ENCODE measurements around the gene SMIM17.

- TF ChIP-seq, protein P1, sequence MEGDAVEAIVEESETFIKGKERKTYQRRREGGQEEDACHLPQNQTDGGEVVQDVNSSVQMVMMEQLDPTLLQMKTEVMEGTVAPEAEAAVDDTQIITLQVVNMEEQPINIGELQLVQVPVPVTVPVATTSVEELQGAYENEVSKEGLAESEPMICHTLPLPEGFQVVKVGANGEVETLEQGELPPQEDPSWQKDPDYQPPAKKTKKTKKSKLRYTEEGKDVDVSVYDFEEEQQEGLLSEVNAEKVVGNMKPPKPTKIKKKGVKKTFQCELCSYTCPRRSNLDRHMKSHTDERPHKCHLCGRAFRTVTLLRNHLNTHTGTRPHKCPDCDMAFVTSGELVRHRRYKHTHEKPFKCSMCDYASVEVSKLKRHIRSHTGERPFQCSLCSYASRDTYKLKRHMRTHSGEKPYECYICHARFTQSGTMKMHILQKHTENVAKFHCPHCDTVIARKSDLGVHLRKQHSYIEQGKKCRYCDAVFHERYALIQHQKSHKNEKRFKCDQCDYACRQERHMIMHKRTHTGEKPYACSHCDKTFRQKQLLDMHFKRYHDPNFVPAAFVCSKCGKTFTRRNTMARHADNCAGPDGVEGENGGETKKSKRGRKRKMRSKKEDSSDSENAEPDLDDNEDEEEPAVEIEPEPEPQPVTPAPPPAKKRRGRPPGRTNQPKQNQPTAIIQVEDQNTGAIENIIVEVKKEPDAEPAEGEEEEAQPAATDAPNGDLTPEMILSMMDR (IDR thresholded peaks at IDR 0.05), result no peak
- TF ChIP-seq TAF1 (IDR thresholded peaks at IDR 0.05; ENCODE audit: borderline replicate concordance, low read depth, low read length) (no peak), USF2 (IDR thresholded peaks at IDR 0.05; ENCODE audit: borderline replicate concordance, low read depth, low read length) (no peak), EP300 (IDR thresholded peaks at IDR 0.05; ENCODE audit: borderline replicate concordance in 1 of 2, low read depth in 1 of 2, low read length in 1 of 2) (no peak), PBX3 (IDR thresholded peaks at IDR 0.05) (no peak), GATA2 (CRISPR knock-in tag; IDR thresholded peaks at IDR 0.05) (no peak), RAD21 (IDR thresholded peaks at IDR 0.05; ENCODE audit: low read length) (no peak), EZH2phosphoT487 (IDR thresholded peaks at IDR 0.05; ENCODE audit: borderline replicate concordance, low read depth) (no peak), YY1 (IDR thresholded peaks at IDR 0.05; ENCODE audit: low read depth) (no peak), SIN3A (IDR thresholded peaks at IDR 0.05; ENCODE audit: borderline replicate concordance, low read depth, low read length) (no peak)
- TF ChIP-seq, protein P2, sequence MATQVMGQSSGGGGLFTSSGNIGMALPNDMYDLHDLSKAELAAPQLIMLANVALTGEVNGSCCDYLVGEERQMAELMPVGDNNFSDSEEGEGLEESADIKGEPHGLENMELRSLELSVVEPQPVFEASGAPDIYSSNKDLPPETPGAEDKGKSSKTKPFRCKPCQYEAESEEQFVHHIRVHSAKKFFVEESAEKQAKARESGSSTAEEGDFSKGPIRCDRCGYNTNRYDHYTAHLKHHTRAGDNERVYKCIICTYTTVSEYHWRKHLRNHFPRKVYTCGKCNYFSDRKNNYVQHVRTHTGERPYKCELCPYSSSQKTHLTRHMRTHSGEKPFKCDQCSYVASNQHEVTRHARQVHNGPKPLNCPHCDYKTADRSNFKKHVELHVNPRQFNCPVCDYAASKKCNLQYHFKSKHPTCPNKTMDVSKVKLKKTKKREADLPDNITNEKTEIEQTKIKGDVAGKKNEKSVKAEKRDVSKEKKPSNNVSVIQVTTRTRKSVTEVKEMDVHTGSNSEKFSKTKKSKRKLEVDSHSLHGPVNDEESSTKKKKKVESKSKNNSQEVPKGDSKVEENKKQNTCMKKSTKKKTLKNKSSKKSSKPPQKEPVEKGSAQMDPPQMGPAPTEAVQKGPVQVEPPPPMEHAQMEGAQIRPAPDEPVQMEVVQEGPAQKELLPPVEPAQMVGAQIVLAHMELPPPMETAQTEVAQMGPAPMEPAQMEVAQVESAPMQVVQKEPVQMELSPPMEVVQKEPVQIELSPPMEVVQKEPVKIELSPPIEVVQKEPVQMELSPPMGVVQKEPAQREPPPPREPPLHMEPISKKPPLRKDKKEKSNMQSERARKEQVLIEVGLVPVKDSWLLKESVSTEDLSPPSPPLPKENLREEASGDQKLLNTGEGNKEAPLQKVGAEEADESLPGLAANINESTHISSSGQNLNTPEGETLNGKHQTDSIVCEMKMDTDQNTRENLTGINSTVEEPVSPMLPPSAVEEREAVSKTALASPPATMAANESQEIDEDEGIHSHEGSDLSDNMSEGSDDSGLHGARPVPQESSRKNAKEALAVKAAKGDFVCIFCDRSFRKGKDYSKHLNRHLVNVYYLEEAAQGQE (IDR thresholded peaks at IDR 0.05; ENCODE audit: low read depth, low read length), result no peak
- TF ChIP-seq, protein P3, sequence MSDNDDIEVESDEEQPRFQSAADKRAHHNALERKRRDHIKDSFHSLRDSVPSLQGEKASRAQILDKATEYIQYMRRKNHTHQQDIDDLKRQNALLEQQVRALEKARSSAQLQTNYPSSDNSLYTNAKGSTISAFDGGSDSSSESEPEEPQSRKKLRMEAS (IDR thresholded peaks at IDR 0.05; ENCODE audit: low read depth), result no peak
- TF ChIP-seq, protein P4, sequence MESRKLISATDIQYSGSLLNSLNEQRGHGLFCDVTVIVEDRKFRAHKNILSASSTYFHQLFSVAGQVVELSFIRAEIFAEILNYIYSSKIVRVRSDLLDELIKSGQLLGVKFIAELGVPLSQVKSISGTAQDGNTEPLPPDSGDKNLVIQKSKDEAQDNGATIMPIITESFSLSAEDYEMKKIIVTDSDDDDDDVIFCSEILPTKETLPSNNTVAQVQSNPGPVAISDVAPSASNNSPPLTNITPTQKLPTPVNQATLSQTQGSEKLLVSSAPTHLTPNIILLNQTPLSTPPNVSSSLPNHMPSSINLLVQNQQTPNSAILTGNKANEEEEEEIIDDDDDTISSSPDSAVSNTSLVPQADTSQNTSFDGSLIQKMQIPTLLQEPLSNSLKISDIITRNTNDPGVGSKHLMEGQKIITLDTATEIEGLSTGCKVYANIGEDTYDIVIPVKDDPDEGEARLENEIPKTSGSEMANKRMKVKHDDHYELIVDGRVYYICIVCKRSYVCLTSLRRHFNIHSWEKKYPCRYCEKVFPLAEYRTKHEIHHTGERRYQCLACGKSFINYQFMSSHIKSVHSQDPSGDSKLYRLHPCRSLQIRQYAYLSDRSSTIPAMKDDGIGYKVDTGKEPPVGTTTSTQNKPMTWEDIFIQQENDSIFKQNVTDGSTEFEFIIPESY (IDR thresholded peaks at IDR 0.05; ENCODE audit: borderline replicate concordance, low read depth), result no peak
These were observed 41.6 kb upstream of the SMIM17 start for GRCh38 chr19:56601375-56601774.

Data from SK-N-SH (cell line).